ENCODE data around the gene SMG6. TPM values are rescaled to one million over a fixed set of nuclear protein-coding genes. Genes with fewer than 3 reads are reported as not detected.

SMG6 gene
- total and polyA plus RNA-seq, 2 of the 13 experiments (the other 11 are each of a cell fraction or from before 2014, with no cell fraction given), result 4.6 to 14.6 TPM

DNA sequence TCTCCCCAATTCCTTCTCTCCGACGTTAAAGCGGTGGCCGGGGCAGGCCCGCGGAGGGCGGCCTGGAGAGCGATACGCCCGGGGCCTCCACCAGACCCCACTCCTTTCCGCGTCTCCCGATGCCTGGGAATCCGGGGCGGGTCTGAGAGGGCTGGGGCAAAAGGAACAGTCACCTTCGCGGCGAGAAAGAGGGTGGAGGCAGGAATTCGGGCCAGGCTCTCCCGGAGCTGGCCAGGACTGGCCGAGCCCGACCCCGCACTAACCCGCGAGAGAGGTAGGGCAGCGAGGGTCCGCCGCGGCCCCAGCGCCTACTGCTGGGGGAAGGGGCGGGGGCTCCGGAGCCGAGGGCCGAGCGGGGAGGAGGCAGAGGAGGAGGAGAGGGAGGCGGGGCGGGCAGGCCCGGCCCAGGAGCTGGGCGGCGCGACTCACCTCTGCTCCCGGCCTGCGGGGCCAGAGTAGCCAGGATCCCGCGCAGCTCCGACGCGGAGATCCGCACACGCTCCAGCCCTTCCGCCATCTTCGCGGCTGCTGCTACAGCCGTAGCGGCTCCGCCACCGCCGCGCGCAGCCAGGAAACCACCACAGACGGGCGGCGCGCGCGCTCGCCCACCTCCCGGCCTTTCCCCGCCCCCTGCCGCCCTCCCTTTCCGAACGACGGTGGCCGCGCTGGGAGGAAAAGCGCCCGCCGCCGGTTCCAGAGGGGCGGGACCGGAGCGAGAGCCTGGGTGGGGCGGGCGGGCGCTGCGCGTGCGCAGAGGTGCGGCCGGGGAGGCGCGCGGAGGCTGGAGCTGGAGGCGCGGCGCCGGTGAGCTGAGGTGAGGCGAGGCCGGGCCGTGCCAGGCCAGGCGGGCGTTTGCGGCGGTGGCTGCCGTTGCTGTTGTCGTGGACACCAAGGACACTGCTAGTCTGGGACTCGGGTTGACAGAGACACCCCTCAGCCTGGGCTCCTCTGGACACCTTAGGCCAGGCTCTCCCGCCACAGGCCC lies at the start of gene SMG6, which contains the start of gene SRR (continued):
- TF ChIP-seq ATF2 (CRISPR knock-in tag; IDR thresholded peaks at IDR 0.05) (peak; percentile 13; the same call in 1 of the 2 replicates), TBX2 (CRISPR knock-in tag; IDR thresholded peaks at IDR 0.05; ENCODE audit: borderline replicate concordance) (peak; percentile 90), AKNA (CRISPR knock-in tag; IDR thresholded peaks at IDR 0.05; ENCODE audit: borderline replicate concordance) (no peak), ZNF776 (CRISPR knock-in tag; IDR thresholded peaks at IDR 0.05) (peak; percentile 82; the same call in 1 of the 2 replicates), ZBTB7B (CRISPR knock-in tag; IDR thresholded peaks at IDR 0.05) (peak; percentile 40; the same call in 1 of the 2 replicates), GMEB1 (CRISPR knock-in tag; IDR thresholded peaks at IDR 0.05; ENCODE audit: borderline replicate concordance) (peak; percentile 37; the same call in 1 of the 2 replicates), MAZ (IDR thresholded peaks at IDR 0.05; ENCODE audit: borderline replicate concordance, low read depth, low read length) (peak; percentile 33), MAZ (CRISPR knock-in tag; IDR thresholded peaks at IDR 0.05; ENCODE audit: low read depth) (peak; percentile 95), ZNF768 (CRISPR knock-in tag; IDR thresholded peaks at IDR 0.05) (peak; percentile 60), FOXA3 (CRISPR knock-in tag; IDR thresholded peaks at IDR 0.05) (peak; percentile 8; the same call in 1 of the 2 replicates), REL (CRISPR knock-in tag; conservative IDR thresholded peaks at IDR 0.05) (no peak), TAF1 (CRISPR knock-in tag; IDR thresholded peaks at IDR 0.05) (peak; percentile 83), ZNF30 (CRISPR knock-in tag; IDR thresholded peaks at IDR 0.05) (no peak), ATF7-NPFF (CRISPR knock-in tag; IDR thresholded peaks at IDR 0.05; ENCODE audit: low read depth) (peak; percentile 68; the same call in 1 of the 2 replicates), DBP (CRISPR knock-in tag; IDR thresholded peaks at IDR 0.05; ENCODE audit: not compliant biosample characterization) (peak; percentile 12), ZNF788 (CRISPR knock-in tag; IDR thresholded peaks at IDR 0.05; ENCODE audit: borderline replicate concordance) (peak; percentile 85), ZNF556 (CRISPR knock-in tag; IDR thresholded peaks at IDR 0.05; ENCODE audit: borderline replicate concordance) (0 out of 2 replicates have a peak, but pooled peaks have one; percentile 44), KLF15 (CRISPR knock-in tag; IDR thresholded peaks at IDR 0.05; ENCODE audit: borderline replicate concordance) (0 out of 2 replicates have a peak, but pooled peaks have one; percentile 2), ZNF101 (CRISPR knock-in tag; IDR thresholded peaks at IDR 0.05; ENCODE audit: borderline replicate concordance, low read depth) (no peak)

All from HepG2 (cell line).